Nephron progenitor cell (in vitro differentiated cells): ENCODE results near the gene NFATC1.

Source experiments
- DNase-seq: peaks from one replicate; pipeline ENCODE4 v3.0.0; 2021
- H3K27ac Mint-ChIP-seq: 2 replicates; pipeline ENCODE4 v1.8.0; 2021; ENCODE audit warnings: mild to moderate bottlenecking, moderate library complexity, mixed read lengths
- H3K27me3 Mint-ChIP-seq: 2 replicates; pipeline ENCODE4 v1.8.0; 2021; ENCODE audit warnings: mild to moderate bottlenecking, low read depth, mixed read lengths; ENCODE audit not compliant: poor library complexity
- H3K36me3 Mint-ChIP-seq: 2 replicates; pipeline ENCODE4 v1.8.0; 2021; ENCODE audit warnings: low read depth, mixed read lengths
- H3K4me1 Mint-ChIP-seq: 2 replicates; pipeline ENCODE4 v1.8.0; 2021; ENCODE audit warnings: mixed read lengths
- H3K4me3 Mint-ChIP-seq: 2 replicates; pipeline ENCODE4 v1.8.0; 2021; ENCODE audit warnings: mild to moderate bottlenecking, moderate library complexity, mixed read lengths
- H3K9me3 Mint-ChIP-seq: 2 replicates; pipeline ENCODE4 v1.8.0; 2021; ENCODE audit warnings: mild to moderate bottlenecking, moderate library complexity, mixed read lengths
- TF ChIP-seq, protein P1 (sequence below): fragments of 200-600 bp; sonication (generic); IDR thresholded peaks from 2 replicates; pipeline ENCODE4 v1.5.0; 2021; ENCODE audit warnings: antibody characterized with exemption

Gene NFATC1

DNA sequence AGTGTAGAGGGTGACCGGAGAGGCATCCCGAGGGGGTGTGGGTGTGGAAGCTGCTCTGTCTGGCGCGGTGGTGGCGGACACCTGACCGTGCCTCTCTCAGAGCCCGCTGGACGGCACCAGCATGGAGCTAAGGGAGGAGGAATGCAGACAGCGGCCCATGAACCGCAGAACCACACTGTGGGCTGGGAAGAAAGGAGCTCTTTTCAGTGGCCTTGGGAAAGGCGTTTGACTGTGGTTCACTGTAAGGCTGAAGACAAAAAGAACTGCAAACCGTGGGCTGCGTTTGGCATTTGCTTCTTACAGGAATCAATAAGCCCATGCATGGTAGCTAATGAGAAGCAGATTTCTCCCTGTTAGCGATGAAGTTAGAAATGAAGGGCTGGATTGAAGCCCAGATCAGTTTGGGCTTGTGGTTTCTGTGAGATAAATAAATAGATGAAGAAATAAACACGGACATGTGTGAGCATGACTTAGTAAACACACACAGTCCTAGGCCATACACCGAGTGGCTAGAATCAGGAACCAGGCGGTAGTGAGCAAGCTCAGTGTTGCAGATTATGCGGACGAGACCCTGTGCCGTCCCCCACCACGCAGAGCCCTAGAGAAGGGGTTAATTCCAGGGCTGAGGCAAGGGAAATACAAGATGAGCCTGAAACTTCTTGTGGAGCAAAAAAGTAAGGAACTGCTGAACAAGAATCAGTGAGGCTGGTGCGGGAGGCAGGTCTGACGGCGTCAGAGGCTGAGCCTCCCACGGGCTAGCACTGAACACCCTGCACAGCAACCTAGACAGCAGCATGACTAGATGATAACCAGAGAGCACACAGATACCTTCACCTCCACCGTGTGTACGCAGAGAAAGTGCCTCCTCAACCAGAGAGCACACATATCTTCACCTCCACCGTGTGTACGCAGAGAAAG is 29.3 kb upstream of the NFATC1 start:
- Mint-ChIP-seq H3K4me1 (peaks cover 1% of the 10 kb centered on the region), H3K27me3 (peaks cover 2% of the 10 kb centered on the region), H3K4me3 (no peak overlapping the region), H3K27ac (peak overlapping the region; percentile 91), H3K9me3 (peaks cover 6% of the 10 kb centered on the region), H3K36me3 (peaks cover 78% of the 10 kb centered on the region)
- TF ChIP-seq, protein P1, sequence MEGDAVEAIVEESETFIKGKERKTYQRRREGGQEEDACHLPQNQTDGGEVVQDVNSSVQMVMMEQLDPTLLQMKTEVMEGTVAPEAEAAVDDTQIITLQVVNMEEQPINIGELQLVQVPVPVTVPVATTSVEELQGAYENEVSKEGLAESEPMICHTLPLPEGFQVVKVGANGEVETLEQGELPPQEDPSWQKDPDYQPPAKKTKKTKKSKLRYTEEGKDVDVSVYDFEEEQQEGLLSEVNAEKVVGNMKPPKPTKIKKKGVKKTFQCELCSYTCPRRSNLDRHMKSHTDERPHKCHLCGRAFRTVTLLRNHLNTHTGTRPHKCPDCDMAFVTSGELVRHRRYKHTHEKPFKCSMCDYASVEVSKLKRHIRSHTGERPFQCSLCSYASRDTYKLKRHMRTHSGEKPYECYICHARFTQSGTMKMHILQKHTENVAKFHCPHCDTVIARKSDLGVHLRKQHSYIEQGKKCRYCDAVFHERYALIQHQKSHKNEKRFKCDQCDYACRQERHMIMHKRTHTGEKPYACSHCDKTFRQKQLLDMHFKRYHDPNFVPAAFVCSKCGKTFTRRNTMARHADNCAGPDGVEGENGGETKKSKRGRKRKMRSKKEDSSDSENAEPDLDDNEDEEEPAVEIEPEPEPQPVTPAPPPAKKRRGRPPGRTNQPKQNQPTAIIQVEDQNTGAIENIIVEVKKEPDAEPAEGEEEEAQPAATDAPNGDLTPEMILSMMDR = no peak
- DNase-seq = no peak

DNA sequence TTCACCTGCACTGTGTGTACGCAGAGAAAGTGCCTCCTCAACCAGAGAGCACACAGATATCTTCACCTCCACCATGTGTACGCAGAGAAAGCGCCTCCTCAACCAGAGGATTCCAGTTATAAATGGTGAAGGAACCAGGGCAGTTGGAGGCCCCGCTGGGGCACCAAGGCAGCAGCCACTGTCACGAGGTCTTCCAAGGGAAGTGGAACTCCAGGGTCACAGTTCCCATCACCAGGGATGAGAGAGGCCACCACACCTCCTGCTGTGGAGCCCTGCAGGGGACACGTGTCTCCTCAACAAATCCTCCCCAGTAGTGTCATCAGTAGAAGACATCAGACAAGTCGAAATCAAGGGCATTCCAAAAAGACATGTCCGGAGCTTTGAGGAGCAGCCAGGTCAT is 28.2 kb upstream of the NFATC1 start:
- Mint-ChIP-seq H3K4me3 (no peak overlapping the region), H3K27me3 (peaks cover 6% of the 10 kb centered on the region), H3K9me3 (peaks cover 6% of the 10 kb centered on the region), H3K4me1 (peaks cover 6% of the 10 kb centered on the region), H3K27ac (no peak overlapping the region), H3K36me3 (peaks cover 77% of the 10 kb centered on the region)
- TF ChIP-seq, protein P1 = no peak
- DNase-seq = no peak

DNA sequence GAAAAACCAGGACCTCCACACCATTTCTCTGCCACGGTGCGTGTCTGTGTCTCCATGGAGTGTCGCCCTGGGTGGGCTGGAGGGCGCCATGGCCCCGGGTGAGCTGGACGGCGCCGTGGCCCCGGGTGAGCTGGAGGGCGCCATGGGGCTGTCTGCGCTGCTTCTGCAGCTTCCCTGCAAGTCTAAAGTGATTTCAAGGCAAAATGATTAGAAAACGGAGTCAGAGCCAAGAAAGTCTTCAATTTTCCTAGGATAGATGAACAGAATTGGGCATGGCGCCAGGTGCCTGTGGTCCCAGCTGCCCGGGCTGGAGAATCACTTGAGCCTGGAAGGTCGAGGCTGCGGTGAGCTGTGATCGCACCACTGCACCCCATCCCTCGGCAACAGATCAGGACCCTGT is 27.7 kb upstream of the NFATC1 start:
- peaks cover 6% of the 10 kb centered on the region for H3K27me3 Mint-ChIP-seq
- H3K4me3 Mint-ChIP-seq = no peak overlapping the region
- H3K9me3 Mint-ChIP-seq = peaks cover 6% of the 10 kb centered on the region
- H3K4me1 Mint-ChIP-seq = peaks cover 6% of the 10 kb centered on the region
- H3K27ac Mint-ChIP-seq = no peak overlapping the region
- no peak for DNase-seq
- TF ChIP-seq, protein P1 = no peak
- peaks cover 79% of the 10 kb centered on the region for H3K36me3 Mint-ChIP-seq

DNA sequence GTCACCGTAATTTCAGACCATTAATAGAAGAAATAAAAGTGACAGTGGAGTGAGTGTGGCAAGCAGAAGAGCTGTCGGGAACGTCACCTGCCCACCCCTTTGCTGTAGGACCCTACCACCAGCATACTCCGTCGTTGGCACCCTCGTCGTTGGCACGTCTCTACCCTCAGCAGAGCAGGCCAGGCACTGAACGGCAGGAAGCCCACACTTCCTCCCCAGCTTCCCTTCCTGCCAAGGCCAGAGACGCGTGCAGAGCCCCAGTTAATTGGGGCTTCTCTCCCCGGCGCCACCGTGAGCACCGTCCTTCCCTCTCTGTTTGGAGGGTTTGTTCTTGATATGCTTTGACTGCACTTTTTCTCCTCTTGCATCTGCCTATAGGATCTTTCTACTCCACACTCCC is 27.0 kb upstream of the NFATC1 start:
- peaks cover under 1% of the 10 kb centered on the region for H3K9me3 Mint-ChIP-seq
- no peak overlapping the region for H3K27ac Mint-ChIP-seq
- DNase-seq = no peak
- H3K4me3 Mint-ChIP-seq = no peak overlapping the region
- H3K27me3 Mint-ChIP-seq = peaks cover 3% of the 10 kb centered on the region
- peaks cover 78% of the 10 kb centered on the region for H3K36me3 Mint-ChIP-seq
- TF ChIP-seq, protein P1 = no peak
- peaks cover 6% of the 10 kb centered on the region for H3K4me1 Mint-ChIP-seq

DNA sequence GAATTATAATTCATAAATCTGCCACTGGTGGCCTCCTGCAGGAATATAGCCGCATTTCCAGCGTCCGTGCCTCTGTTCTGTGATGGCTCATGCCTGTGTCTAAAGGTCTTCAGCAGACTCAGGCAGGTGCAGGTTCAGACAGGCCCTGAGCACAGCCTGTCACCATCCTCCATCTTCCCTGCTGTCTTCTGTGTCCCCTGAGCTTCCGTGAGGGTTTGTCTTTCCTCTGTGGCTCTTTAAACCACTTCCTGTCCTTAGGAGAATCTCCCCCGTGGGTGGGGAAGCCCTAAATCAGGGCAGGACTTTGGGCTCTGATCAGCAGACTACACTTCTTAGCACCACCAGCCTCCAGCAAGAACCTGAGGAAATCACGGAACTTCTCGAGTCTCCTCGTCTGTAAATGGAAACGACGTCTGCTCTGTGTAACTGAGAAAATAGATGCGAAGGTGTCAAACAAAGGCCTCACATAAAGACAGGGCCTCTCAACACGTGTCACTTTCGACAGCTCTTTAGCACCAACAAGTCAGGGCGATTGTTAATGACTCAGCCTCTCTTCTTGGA is 24.1 kb upstream of the NFATC1 start:
- no peak overlapping the region for H3K4me3 Mint-ChIP-seq
- no peaks in the 10 kb centered on the region for H3K9me3 Mint-ChIP-seq
- H3K4me1 Mint-ChIP-seq = peaks cover 6% of the 10 kb centered on the region
- H3K27me3 Mint-ChIP-seq = peaks cover 3% of the 10 kb centered on the region
- peak overlapping the region; percentile 13 for H3K27ac Mint-ChIP-seq
- DNase-seq = no peak
- H3K36me3 Mint-ChIP-seq = peaks cover 62% of the 10 kb centered on the region
- TF ChIP-seq, protein P1 = no peak
